RPMI7951 (cell line): Measurements from ENCODE around the gene DENND1B. TPM values are rescaled to one million over a fixed set of nuclear protein-coding genes. Genes with fewer than 3 reads are reported as not detected.
A peak's percentile ranks its signal among the peaks of the same experiment; 100 is the strongest.

Experiments used
- DNase-seq: peaks from one replicate; pipeline ENCODE4 v3.0.0-alpha.2; 2012; ENCODE audit warnings: low read depth
- total RNA-seq: library from RNA; depleted of rRNA; stranded (reverse); fragments of >200 nt; shearing (Covaris generic); gene quantifications from 2 replicates; pipeline ENCODE4 v1.2.3, GENCODE V29; 2014; rRNA removed

The DENND1B gene, protein sequence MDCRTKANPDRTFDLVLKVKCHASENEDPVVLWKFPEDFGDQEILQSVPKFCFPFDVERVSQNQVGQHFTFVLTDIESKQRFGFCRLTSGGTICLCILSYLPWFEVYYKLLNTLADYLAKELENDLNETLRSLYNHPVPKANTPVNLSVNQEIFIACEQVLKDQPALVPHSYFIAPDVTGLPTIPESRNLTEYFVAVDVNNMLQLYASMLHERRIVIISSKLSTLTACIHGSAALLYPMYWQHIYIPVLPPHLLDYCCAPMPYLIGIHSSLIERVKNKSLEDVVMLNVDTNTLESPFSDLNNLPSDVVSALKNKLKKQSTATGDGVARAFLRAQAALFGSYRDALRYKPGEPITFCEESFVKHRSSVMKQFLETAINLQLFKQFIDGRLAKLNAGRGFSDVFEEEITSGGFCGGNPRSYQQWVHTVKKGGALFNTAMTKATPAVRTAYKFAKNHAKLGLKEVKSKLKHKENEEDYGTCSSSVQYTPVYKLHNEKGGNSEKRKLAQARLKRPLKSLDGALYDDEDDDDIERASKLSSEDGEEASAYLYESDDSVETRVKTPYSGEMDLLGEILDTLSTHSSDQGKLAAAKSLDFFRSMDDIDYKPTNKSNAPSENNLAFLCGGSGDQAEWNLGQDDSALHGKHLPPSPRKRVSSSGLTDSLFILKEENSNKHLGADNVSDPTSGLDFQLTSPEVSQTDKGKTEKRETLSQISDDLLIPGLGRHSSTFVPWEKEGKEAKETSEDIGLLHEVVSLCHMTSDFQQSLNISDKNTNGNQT
- 6.7 and 10.6 TPM in 2 replicates for total RNA-seq

DNA sequence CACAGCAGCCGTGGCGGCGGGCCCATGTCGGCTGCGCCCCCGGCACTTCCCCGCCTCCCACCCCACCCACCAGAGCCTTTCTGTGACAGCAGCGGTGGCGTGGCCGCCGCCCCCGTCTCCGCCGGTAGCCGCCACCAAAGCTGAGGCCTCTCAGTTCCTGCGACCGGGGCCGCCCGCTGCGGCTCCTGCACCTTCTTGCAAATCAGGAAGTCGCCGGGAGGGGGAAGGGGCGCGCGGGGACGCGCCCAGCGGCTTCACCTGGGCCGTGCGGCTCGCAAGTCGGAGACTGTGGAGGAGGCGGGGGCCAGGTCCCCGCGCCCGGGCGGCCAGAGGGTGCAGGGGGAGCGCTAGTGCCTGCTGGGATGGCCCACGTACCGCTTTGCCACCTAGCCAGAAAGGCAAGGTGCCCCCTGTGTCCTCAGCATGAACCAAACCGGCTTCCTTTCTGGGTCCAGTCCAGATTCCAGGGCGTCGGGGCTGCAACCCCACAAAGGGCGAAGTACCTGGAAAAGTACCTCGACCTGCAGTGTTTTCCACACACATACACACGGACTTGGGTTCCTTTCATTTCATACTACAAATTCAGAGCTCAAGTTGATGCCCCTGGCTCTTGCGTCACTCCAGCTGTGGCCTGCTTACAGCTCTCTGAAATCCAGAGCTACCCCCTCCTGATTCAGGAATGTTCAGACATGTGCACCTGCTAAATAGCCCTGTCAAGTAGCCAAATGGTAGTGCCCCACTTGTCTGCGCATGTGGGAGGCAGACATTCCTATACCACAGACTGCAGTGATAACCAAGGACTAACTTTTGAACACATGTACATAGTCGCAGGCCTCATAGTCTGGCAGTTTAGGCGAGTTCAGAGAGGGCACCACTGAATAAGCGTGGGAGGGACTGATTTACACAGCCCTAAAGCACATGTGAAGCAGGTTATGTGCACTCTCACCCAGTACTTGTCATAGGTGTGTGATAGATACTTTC is at the start of gene DENND1B:
Gene DENND1B (minus strand): TSS at position 199 of the 981 bp plus-strand sequence. CDS start 325 bp downstream, outside the sequence.
- DNase-seq: peak; percentile 44

DNA sequence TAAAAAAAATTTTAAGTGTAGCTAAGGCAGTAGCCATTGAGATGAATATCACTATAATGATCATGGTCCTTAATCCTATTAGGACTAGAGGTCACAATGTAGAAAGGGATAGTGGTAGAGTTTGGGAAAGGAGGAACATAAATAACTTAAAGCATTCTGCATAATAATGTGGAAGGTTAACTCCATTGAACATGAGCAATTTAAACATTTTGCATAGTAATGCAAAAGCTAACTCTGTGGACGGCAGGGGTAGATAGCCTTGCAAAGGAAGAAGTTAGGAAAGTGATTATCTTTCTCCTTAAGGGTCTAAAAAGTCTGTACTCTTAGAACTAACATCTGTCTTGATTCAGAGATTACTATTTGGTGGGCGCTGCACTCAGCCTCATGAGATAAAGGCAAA is 39.0 kb upstream of the DENND1B start:
- DNase-seq: no peak

DNA sequence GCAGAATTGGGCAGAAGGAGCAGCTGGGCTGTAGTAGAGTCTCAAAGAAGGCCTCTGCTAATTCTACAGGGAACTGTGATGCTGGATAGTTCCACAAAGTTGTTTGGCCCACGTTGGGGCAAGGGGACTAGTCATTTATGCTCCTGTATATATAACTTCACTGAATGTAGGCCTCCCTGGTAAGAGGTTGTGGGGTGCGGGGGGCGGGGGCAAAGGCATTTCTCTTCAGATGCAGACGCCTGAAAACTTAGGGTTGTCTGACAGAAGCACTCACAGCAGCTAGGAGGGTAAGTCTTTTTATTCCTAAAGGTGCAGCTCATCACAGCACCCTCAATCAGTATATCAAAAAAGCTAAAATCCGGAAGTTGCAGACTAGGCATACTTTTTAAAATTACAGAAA is 38.5 kb upstream of the DENND1B start:
- no peak for DNase-seq

DNA sequence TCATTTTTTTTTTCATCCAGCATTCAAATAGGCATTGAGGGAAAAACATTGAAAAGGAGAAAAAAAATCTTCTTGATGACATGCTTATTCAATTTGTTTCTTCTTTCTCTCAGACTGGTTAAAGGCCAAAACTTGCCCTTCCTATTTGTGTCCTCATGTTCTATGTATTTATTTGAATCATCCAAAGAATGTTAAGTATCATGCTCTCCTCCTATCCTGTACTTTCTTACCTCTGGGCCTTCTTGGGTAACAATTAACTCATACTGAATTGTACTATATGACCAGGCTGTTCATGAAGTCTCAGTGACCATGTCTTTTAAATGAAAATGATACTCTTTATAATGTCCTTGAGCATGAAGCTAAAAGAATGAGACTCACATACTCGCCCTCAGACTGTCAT is 36.5 kb upstream of the DENND1B start:
- DNase-seq: no peak

DNA sequence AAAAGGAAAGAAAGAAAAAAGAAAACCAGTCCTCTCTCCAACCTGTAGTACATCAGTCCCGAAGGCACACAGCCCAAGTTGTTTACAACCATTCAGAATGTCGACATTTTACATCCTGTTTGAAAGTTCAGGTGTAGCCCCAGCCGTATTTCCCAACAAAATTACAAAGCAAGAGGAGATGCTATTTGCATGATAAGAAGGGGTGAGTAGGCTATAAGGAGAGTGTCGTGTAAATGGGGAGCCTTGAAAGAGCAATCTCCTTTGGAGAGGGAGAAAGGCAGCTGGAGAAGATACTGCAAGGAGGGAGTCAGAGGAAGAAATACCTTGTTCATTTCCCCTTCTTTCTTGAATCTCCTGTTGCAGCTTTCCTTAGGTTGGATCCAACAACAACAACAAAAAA is 35.5 kb upstream of the DENND1B start:
- DNase-seq: no peak

DNA sequence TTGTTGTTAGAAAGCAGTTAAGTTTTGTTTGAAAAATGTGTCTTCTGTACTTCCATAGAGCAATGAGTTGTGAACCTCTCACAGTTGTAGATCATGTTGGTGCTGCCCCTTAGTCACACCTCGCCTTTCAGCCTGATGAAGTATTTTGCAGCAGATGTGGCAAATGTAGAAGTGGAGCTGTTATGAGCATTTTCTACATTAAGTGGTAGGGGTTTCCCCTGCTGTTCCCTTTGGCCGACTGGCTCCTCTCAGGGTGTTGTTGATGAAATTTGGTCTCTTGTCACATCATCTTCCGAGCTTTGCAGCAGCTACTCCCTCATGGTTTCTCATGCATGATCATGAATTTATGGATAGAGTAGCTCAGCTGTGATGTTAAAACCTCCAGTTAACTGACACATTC is 33.6 kb upstream of the DENND1B start:
- DNase-seq: no peak

DNA sequence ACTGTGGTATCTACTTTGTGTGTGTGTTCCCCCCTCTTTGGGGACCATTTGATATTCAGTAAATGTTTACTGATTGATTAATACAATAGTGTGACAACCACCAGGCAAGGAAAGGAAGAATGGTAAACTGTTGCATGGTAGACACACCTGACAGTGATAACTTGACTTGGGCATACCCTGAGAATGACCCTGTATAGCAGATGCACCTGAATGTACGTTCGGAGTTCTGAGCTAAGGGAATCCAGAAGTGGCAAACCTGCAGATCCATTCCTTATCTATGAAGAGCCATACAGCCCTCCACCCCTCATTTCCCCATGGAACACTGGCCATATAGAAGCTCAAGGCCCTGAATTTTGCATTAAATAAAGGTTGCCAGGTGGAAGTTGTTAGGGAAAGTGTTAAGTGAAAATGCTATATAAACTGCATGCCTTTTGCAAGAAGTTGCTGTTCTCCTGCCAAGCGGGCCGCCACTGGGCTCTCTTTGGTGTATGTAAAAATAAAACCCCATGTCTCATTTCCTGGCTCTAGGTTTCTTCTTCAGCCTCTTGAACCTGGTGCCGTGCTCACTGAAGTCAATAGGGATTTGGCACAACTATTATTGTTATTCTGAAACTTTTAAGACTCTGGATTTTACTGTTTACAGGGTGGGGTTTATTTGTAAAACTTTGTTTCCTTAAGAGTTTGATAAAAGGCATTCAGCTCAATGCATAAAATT is 32.6 kb upstream of the DENND1B start:
- no peak for DNase-seq

DNA sequence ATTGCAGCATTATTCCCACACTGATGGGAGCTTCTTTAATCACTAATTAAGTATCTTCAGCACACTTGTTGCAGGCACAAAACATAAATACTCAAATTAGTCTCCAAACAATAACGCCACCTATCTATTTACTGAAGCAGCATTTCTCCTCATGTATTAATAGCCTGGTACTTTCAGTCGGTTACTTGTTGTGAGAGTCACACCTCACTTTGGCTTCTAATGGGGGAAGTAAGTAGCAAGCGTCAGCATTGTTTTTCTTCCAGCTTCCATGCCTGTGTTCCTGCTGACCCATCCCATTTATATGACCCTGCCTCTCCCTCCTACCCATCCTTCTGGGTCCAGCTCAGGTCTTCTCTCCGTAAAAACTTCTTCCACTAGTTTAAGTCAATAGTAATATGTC is 31.9 kb upstream of the DENND1B start:
- no peak for DNase-seq

DNA sequence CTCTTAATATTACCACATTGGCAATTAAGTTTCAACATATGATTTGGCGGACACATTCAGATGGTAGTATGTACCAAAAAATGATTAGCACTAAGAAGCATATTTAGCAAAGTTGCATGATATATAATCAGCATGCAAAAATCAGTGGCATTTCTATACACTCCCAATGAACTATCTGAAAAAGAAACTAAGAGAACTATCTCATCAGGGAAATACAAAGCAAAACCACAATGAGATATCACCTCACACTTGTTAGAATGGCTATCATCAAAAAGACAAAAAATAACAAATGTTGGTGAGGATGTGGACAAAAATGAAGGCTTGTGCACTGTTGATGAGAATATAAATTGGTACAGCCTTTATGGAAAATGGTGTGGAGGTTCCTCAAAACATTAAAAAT is 31.4 kb upstream of the DENND1B start:
- DNase-seq: no peak

DNA sequence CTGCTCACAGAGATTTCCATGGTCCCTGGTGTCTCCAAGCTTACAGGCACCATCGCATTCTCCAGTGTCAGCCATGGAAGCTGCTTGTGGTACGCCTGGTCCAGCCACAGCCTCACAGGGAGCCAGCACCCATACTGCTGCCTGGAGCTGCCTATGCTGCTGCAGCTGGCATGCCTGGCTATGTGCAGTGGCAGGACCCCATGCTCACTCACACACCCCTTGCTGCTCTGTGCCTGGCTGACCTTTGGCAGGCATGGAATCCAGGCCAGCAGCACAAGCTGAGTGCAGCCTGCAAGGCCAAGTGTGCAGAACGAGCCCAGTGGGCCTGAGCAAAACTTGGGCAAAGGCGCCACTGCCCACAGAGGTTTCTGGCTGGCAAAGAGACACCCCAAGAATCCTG is 26.4 kb upstream of the DENND1B start:
- DNase-seq: no peak

DNA sequence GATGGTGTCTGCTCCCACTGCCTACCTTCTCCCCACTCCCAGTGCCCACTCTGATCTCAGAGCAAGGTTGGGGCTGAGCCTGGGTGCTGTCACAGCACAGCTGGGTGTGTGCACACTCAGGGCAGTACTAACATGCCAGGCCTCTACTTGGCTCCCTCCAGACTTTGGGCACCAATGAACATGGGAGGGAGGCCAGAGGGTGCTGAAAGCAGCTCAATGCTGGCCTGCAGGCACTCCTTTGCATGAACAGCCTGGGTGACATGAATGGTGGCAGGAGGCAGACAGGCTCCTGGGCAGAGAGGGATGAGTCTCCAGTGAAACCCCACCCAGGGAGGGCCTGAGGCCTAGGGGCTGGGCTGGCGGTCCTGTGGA is 25.8 kb upstream of the DENND1B start:
- no peak for DNase-seq

DNA sequence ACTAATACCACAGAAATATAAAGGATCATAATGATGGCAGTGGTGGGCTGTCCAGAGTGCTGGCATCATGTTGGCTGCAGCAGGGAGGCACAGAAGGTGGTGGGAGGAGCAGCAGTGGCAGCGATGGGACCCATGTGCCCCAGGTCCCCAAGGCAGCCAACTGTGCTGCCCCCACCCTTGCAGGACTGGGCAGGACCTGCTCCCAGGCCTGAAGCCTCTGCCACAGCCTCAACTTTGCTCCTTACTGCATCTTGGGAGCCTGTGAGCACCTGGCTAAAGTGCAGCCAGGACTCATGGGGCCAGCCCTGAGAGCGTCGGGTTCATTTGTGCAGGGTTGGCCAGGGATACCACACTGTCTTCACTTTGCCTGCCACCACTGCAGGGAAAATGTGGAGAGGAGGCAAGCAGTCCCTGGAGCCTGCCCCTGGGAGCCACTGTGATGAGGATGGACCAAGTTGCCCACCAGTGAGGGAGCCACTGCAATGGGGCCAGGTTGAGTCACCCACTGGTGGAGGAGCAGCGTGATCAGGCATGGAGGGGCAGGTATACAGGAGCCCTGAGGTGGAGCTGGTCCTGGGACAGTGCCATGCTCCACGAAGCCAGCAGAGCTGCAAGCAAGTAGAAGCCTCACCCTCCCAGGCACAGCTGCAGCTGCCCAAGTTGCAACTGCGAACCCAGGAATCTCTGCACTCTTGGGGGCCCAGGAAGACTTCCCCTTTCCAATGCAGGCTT is 25.3 kb upstream of the DENND1B start:
- DNase-seq: no peak

DNA sequence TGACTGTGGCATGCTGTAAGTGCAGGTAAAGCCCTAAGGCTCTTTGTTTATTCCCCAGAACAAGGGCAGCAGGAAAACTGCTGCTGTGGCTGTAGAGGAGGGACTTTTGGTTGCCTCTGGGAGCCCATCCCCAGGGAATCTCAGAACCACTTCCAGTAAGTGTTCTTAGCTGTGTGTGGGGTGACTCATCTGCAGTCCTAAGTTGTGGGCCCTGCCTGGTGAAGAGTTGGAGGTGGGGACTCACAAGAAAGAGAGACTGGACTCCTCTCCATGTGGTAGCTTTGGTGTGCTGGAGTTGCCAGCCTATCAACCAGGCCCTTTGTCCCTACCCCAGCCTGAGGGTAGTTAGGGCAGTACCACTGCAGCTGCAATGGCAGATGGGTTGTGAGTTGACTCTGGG is 24.0 kb upstream of the DENND1B start:
- DNase-seq: peak; percentile 80

DNA sequence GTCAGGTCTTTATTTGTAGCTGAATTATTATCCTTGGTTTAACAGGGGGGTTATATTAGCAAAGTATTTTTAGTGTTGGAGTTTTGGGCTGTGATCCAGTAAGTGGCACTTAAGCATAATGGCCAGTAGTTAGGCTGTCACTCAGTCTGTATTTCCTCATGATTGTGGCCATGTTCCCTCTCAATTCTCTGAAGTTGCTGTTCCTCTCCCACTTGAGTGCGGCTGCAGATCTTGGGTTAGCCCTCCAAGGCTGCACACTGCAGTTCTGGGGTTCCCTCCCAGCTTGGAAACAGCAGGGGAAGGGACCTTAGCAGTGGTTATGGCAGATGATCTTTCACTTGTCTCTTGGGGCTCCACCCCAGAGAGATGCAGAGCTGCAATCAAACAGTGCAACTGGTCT is 23.2 kb upstream of the DENND1B start:
- no peak for DNase-seq

DNA sequence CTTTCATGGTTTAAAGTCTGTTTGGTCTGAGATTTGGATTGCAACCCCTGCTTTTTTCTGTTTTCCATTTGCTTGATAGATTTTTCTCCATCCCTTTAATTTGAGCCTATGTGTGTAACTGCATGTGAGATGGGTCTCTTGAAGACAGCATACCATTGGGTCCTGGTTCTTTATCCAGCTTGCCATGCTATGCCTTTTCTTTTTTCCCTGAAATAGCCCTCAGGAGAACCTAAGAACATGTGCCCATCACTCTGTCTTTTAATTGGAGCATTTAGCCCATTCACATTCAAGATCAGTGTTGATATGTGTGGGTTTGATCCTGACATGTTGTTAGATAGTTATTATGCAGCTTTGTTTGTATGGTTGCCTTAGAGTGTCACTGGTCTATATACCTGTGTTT is 21.7 kb upstream of the DENND1B start:
- DNase-seq: no peak

DNA sequence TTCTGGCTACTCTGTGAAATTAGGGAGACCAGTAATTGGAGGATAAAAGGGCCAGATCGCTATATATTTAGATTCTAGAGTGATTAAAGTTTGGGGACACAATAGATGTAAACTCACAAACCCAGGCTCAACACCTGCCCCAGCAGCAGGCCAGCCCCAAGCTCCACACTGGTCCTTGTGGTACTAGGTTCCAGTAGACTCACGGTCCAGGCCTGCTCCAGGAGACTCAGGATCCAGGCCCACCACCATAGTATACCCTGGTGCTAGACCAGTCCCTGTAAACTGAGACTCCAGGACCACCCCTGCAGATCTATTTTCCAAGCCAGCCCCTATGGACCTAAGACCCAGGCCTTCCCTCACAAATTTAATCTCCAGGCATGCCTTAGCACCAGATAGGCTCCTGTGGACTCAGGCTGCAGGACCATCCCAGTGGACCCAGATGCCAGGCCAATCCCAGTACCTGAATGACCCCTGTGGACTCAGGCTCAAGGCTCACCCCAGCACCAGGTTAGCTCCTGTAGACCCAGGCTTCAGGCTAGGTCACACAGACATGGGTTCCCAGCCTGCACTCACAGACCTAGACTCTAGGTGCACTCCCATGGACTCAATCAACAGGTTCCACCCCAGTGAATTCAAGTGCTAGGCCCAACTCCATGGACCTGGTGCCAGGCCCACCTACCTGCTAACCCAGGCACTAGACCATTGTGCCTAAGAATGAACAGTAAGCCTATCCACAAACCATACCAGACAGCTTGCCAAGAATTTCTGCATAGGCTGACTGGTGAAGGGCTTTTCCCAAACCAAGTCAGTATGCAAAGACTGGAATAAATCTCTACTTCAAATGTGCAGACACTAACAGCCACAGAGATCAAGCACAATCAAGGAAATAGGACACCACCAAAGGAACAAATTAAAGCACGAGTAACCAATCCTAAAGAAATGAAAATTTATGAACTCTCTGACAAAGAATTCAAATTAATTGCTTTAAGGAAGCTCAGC is 13.8 kb upstream of the DENND1B start:
- DNase-seq: no peak

DNA sequence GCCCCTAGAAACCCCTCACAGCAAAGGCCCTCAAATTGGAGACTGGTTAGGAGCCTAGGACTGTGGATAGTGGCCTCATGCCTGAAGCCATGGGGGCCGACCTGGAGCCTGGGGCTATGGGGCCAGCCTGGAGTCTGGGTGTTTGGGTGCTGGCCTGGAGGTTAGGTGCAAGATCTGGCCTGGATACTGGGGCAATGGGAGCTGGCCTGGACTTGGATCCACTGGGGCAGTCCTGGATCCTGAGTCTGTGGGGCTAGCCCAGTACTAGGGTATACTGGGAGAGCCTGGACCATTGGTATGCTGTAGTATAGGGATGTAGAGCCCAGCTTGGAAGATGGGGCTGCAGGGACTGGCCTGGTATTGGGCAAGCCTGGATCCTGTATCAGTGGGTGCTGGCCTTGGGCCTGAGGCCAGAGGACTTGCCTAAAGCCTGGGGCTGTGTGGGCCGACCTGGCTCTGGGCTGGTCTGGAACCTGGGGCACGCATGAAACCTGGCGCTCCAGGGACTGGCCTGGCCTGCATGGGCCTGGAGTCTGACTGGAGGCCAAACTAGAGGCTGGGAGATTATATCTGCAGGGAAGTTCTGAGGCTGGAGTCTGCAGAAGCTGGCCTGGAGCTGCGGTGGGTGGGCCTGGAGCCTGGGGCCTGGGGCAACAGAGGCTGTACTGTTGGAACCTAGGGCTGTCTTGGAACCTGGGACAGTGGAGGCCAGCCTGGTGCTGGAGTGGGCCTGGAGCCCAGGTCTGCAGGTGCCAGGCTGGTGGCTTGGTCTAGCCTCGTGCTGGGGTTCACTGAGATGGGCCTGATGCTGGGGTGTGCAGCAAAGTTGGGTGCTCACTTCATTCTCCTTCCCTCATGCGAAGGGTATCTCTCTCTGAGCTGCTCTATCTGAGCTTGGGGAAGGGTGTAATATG is 12.6 kb upstream of the DENND1B start:
- no peak for DNase-seq

DNA sequence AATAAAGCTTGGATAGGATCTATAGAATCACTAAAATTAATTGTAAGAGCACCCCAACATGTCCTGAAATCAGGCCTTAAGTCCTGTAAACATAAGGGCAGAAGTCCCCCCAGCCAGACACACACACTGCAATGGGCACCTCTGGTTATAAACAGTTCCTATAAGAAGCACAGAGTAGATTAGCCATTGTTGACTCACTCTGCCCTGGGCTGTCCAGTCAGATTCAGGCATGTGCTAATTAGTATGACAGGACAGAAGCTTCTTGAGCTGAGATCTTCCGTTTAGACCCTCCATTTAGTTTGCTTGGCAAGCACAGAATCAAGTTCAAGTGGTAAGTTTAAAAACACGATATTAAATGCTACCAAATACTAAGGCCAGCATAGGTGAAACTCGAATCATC is 11.8 kb upstream of the DENND1B start:
- DNase-seq: peak; percentile 89
